Cerebellar nuclear complex (tissue), 1 donor: ENCODE results near the gene CPA5.

Experiments
- DNase-seq, 2 experiments: peaks; one replicate each; lab custom pipeline; 2025; lab: John Stamatoyannopoulos, UW

CPA5 gene

GRCh38 chr7:130379532-130379920 is 34.9 kb downstream of the CPA5 start:
- DNase-seq: no peak

- DNase-seq: no peak
These were observed 35.6 kb downstream of the CPA5 start, which contains the start of gene CPA1 for GRCh38 chr7:130379921-130380860. TSS of gene CPA1 (plus strand) at chr7:130380494. CDS start at chr7:130380521, 27 bp downstream.

GRCh38 chr7:130380861-130381455 is 36.3 kb downstream of the CPA5 start:
- no peak for DNase-seq

- DNase-seq: no peak
These were observed 37.1 kb downstream of the CPA5 start for GRCh38 chr7:130381468-130382312.

GRCh38 chr7:130383187-130383980 is 38.8 kb downstream of the CPA5 start:
- DNase-seq: no peak

- DNase-seq: no peak
These were observed 39.8 kb downstream of the CPA5 start for GRCh38 chr7:130384371-130384801.

- DNase-seq: no peak
These were observed 40.4 kb downstream of the CPA5 start for GRCh38 chr7:130384841-130385599.

- no peak for DNase-seq
These were observed 41.0 kb downstream of the CPA5 start for GRCh38 chr7:130385600-130386066.

- DNase-seq: no peak
These were observed 42.3 kb downstream of the CPA5 start for GRCh38 chr7:130386876-130387275.

GRCh38 chr7:130387306-130387627 is 42.7 kb downstream of the CPA5 start:
- no peak for DNase-seq

GRCh38 chr7:130387628-130388403 is 43.2 kb downstream of the CPA5 start:
- DNase-seq: no peak

GRCh38 chr7:130388671-130389070 is 44.1 kb downstream of the CPA5 start:
- DNase-seq: no peak

- no peak for DNase-seq
These were observed 45.9 kb downstream of the CPA5 start for GRCh38 chr7:130390486-130390885.

- no peak for DNase-seq
These were observed 48.5 kb downstream of the CPA5 start for GRCh38 chr7:130393101-130393561.

- no peak for DNase-seq
These were observed 49.3 kb downstream of the CPA5 start for GRCh38 chr7:130393841-130394411.

GRCh38 chr7:130394421-130395195 is 50.0 kb downstream of the CPA5 start:
- DNase-seq: no peak

GRCh38 chr7:130395421-130395820 is 50.8 kb downstream of the CPA5 start:
- DNase-seq: no peak

- DNase-seq: no peak
These were observed 51.5 kb downstream of the CPA5 start for GRCh38 chr7:130396109-130396508.
